SK-N-SH (cell line): ENCODE data around the gene CXCL10. TPM values are rescaled to one million over a fixed set of nuclear protein-coding genes. Genes with fewer than 3 reads are reported as not detected.

Source experiments
- CTCF ChIA-PET: fragments of 300-600, 350-600 bp; formaldehyde crosslinking; extraction: SDS; loops from one replicate; lab custom pipeline; 2021; lab: Yijun Ruan, JAX
- POLR2A ChIA-PET: fragments of 350-600 bp; sonication (Branson Sonifier 250); formaldehyde crosslinking; extraction: SDS; loops from one replicate; lab custom pipeline; 2020; ENCODE audit warnings: antibody characterized with exemption, inconsistent platforms; lab: Yijun Ruan, JAX
- DNase-seq: peaks from one replicate; pipeline ENCODE4 v3.0.0; 2012
- H2AFZ ChIP-seq: fragments of 200-600 bp; sonication (generic); 2 replicates; pipeline ENCODE4 v1.8.1; 2016; ENCODE audit warnings: antibody characterized with exemption, mild to moderate bottlenecking, low read depth
- H3F3A ChIP-seq: fragments of 200-600 bp; sonication (generic); replicated peaks from 2 replicates; pipeline ENCODE3; 2016; ENCODE audit warnings: antibody characterized with exemption, mild to moderate bottlenecking; ENCODE audit not compliant: insufficient read depth
- H3K27ac ChIP-seq, 2 experiments: fragments of 200-500 bp in 1 of 2; fragments of 200-600 bp in 1 of 2; sonication (Bioruptor generic) in 1 of 2; sonication (generic), shearing (Covaris generic) in 1 of 2; 2 replicates each; pipeline versions ENCODE4 v1.5.1 to v1.6.1; 2014 to 2016; ENCODE audit warnings: low read depth in 2 of 2, inconsistent platforms in 1 of 2, low read length in 1 of 2, mild to moderate bottlenecking in 1 of 2, mixed read lengths in 1 of 2
- H3K27me3 ChIP-seq: fragments of 200-600 bp; sonication (generic), shearing (Covaris generic); 2 replicates; pipeline ENCODE4 v1.6.1; 2016; ENCODE audit warnings: mixed run types; ENCODE audit not compliant: insufficient read depth
- H3K36me3 ChIP-seq, 2 experiments: fragments of 200-500 bp in 1 of 2; fragments of 200-600 bp in 1 of 2; sonication (Bioruptor generic) in 1 of 2; sonication (generic) in 1 of 2; replicated peaks in 1 of 2; 2 replicates each; pipeline versions ENCODE3 to v1.5.1; 2014 to 2016; ENCODE audit warnings: low read length in 1 of 2, mild to moderate bottlenecking in 1 of 2; ENCODE audit not compliant: insufficient read depth in 2 of 2, control insufficient read depth in 1 of 2
- H3K4me1 ChIP-seq, 2 experiments: fragments of 200-500 bp in 1 of 2; fragments of 200-600 bp in 1 of 2; sonication (Bioruptor generic) in 1 of 2; sonication (generic), shearing (Covaris generic) in 1 of 2; 2 replicates each; pipeline versions ENCODE4 v1.5.1 to v1.6.1; 2014 to 2016; ENCODE audit warnings: low read depth in 1 of 2, low read length in 1 of 2, mixed run types in 1 of 2; ENCODE audit not compliant: insufficient read depth in 2 of 2, control insufficient read depth in 1 of 2
- H3K4me2 ChIP-seq: fragments of 200-600 bp; sonication (generic), shearing (Covaris generic); 2 replicates; pipeline ENCODE4 v1.6.1; 2017; ENCODE audit warnings: mixed run types
- H3K4me3 ChIP-seq, 2 experiments: fragments of 200-500 bp in 1 of 2; fragments of 200-600 bp in 1 of 2; sonication (Bioruptor generic) in 1 of 2; sonication (generic), shearing (Covaris generic) in 1 of 2; 2 replicates each; pipeline versions ENCODE4 v1.5.1 to v1.8.1; 2014 to 2016; ENCODE audit warnings: low read depth in 2 of 2, inconsistent platforms in 1 of 2, low read length in 1 of 2, mild to moderate bottlenecking in 1 of 2, mixed read lengths in 1 of 2, moderate library complexity in 1 of 2
- H3K79me2 ChIP-seq: fragments of 200-600 bp; sonication (generic); 2 replicates; pipeline ENCODE4 v1.8.1; 2017; ENCODE audit warnings: mild to moderate bottlenecking; ENCODE audit not compliant: insufficient read depth
- H3K9ac ChIP-seq: fragments of 200-600 bp; sonication (generic); 2 replicates; pipeline ENCODE4 v1.6.1; 2017; ENCODE audit warnings: mixed run types
- H3K9me2 ChIP-seq: fragments of 200-600 bp; sonication (generic); 2 replicates; pipeline ENCODE4 v1.6.1; 2017; ENCODE audit warnings: mixed run types
- H3K9me3 ChIP-seq: fragments of 200-600 bp; sonication (generic); 2 replicates; pipeline ENCODE4 v1.6.1; 2017; ENCODE audit warnings: mixed run types, mild to moderate bottlenecking, moderate library complexity
- H4K20me1 ChIP-seq: fragments of 200-600 bp; sonication (generic); 2 replicates; pipeline ENCODE4 v1.6.1; 2017; ENCODE audit warnings: mild to moderate bottlenecking, mixed run types; ENCODE audit not compliant: insufficient read depth
- EP300 ChIP-seq, 2 experiments: IDR thresholded peaks; 2 replicates each; pipeline versions ENCODE4 v1.4.0 to v1.6.1; 2012; ENCODE audit warnings: borderline replicate concordance in 1 of 2, low read depth in 1 of 2, low read length in 1 of 2
- FOXJ3 ChIP-seq: sonication (generic); formaldehyde crosslinking; IDR thresholded peaks from 2 replicates; pipeline ENCODE4 v1.5.1; 2020; ENCODE audit warnings: mild to moderate bottlenecking, missing genetic modification reagents
- FOXM1 ChIP-seq: IDR thresholded peaks from 2 replicates; pipeline ENCODE4 v1.4.0; 2012; ENCODE audit warnings: low read depth, mild to moderate bottlenecking
- GABPA ChIP-seq: IDR thresholded peaks from 2 replicates; pipeline ENCODE4 v1.4.0; 2012; ENCODE audit warnings: low read depth, mild to moderate bottlenecking
- NRF1 ChIP-seq: IDR thresholded peaks from 2 replicates; pipeline ENCODE4 v1.6.1; 2012; ENCODE audit warnings: low read depth, mild to moderate bottlenecking, low read length
- RAD21 ChIP-seq: IDR thresholded peaks from 2 replicates; pipeline ENCODE4 v1.6.1; 2012; ENCODE audit warnings: mild to moderate bottlenecking, low read length
- RCOR1 ChIP-seq: fragments of 150-350 bp; IDR thresholded peaks from 2 replicates; pipeline ENCODE4 v1.6.1; 2017; ENCODE audit warnings: antibody characterized with exemption, low read length
- RXRA ChIP-seq: IDR thresholded peaks from 2 replicates; pipeline ENCODE4 v1.4.0; 2012; ENCODE audit warnings: low read depth, mild to moderate bottlenecking, borderline replicate concordance
- SIN3A ChIP-seq: IDR thresholded peaks from 2 replicates; pipeline ENCODE4 v1.6.1; 2012; ENCODE audit warnings: low read depth, mild to moderate bottlenecking, low read length, moderate library complexity, borderline replicate concordance
- SMC3 ChIP-seq: IDR thresholded peaks from 2 replicates; pipeline ENCODE4 v1.6.1; 2012; ENCODE audit warnings: low read depth, low read length, improper control_type of control experiment
- TAF1 ChIP-seq: IDR thresholded peaks from 2 replicates; pipeline ENCODE4 v1.6.1; 2012; ENCODE audit warnings: low read depth, mild to moderate bottlenecking, low read length, moderate library complexity, borderline replicate concordance
- TCF12 ChIP-seq: IDR thresholded peaks from 2 replicates; pipeline ENCODE4 v1.4.0; 2012
- TEAD4 ChIP-seq: IDR thresholded peaks from 2 replicates; pipeline ENCODE4 v1.4.0; 2012; ENCODE audit warnings: mild to moderate bottlenecking, borderline replicate concordance; ENCODE audit not compliant: insufficient read depth
- YY1 ChIP-seq: IDR thresholded peaks from 2 replicates; pipeline ENCODE4 v1.4.0; 2012; ENCODE audit warnings: low read depth, mild to moderate bottlenecking
- WGBS: methylation state at CpG from one replicate; pipeline ENCODE4 v1.1.6; 2017; ENCODE audit warnings: low lambda C conversion rate; 5-methylcytosine and 5-hydroxymethylcytosine counted together
- polyA plus RNA-seq, 3 experiments: library from polyadenylated mRNA; depleted of rRNA; stranded (reverse); fragments of >200 nt; gene quantifications; 2 replicates each; pipeline ENCODE4 v1.2.3, GENCODE V29; 2012
- TF ChIP-seq, protein P1 (sequence below): fragments of 150-350 bp; IDR thresholded peaks from 2 replicates; pipeline ENCODE4 v1.6.1; 2017; ENCODE audit warnings: antibody characterized with exemption, low read length, low read depth, borderline replicate concordance
- TF ChIP-seq, protein P2 (sequence below): IDR thresholded peaks from 2 replicates; pipeline ENCODE4 v1.6.1; 2012; ENCODE audit warnings: mild to moderate bottlenecking, low read depth, low read length, moderate library complexity
- TF ChIP-seq, protein P3 (sequence below): fragments of 200-600 bp; sonication (generic); IDR thresholded peaks from 2 replicates; pipeline ENCODE4 v1.6.1; 2017; ENCODE audit warnings: antibody characterized with exemption, mild to moderate bottlenecking, moderate library complexity
- TF ChIP-seq, protein P4 (sequence below): IDR thresholded peaks from 2 replicates; pipeline ENCODE4; 2012

The CXCL10 gene
- polyA plus RNA-seq, 1 of the 3 experiments (the other 2 are of a cell fraction) = not detected

DNA sequence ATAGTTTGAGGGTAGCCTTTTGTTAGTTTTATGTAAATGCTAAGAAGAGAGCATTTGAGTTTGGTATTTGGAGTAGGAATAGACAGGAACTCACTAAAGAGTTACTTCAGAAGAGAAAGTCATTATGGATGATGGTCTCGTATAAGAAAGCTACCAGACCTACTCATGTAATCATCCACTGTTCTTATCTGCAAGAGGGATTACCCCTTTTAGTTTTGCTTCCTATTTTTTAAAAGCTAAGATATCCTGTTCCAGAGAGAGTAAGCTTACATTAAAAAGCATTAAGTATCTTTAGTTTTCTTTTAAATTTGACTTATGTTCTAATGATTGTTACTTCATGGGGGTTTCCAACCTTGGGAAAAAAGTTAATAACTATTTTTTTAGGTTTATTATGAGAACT lies 38.7 kb upstream of the CXCL10 start:
- WGBS = 89% methylated on average over 1 of the region's 1 CpG
- POLR2A ChIA-PET = no interaction called here

More for the DNA sequence above, 38.7 kb upstream of the CXCL10 start:
- Histone ChIP-seq H3K4me3 (no peak overlapping the region), H3K9ac (no peak overlapping the region), H3K9me2 (no peaks in the 10 kb centered on the region), H3K4me2 (no peak overlapping the region), H3K79me2 (no peaks in the 10 kb centered on the region), H4K20me1 (no peaks in the 10 kb centered on the region), H2AFZ (no peak overlapping the region), H3K4me1 (no peaks in the 10 kb centered on the region), H3K9me3 (no peaks in the 10 kb centered on the region), H3K36me3 (no peaks in the 10 kb centered on the region), H3K27ac (no peak overlapping the region), H3F3A (no peaks in the 10 kb centered on the region), H3K27me3 (no peaks in the 10 kb centered on the region)
- CTCF ChIA-PET = interaction anchor here (1.0 to 2.0 kb wide), 3 partner anchors 19 to 166 kb away, joined by 3 to 12 read pairs (median 3); no protein-coding TSS in a partner anchor
- DNase-seq = no peak
- TF ChIP-seq YY1 (no peak), RXRA (no peak), RCOR1 (no peak), SMC3 (no peak), FOXM1 (no peak), TCF12 (no peak), RAD21 (no peak), FOXJ3 (CRISPR knock-in tag) (no peak), TAF1 (no peak), TEAD4 (no peak), NRF1 (no peak), EP300 (IDR thresholded peaks at IDR 0.05; ENCODE audit: borderline replicate concordance in 1 of 2, low read depth in 1 of 2, low read length in 1 of 2) (no peak), GABPA (no peak), SIN3A (no peak)
- TF ChIP-seq, protein P1, sequence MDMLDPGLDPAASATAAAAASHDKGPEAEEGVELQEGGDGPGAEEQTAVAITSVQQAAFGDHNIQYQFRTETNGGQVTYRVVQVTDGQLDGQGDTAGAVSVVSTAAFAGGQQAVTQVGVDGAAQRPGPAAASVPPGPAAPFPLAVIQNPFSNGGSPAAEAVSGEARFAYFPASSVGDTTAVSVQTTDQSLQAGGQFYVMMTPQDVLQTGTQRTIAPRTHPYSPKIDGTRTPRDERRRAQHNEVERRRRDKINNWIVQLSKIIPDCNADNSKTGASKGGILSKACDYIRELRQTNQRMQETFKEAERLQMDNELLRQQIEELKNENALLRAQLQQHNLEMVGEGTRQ = no peak
- TF ChIP-seq, protein P2, sequence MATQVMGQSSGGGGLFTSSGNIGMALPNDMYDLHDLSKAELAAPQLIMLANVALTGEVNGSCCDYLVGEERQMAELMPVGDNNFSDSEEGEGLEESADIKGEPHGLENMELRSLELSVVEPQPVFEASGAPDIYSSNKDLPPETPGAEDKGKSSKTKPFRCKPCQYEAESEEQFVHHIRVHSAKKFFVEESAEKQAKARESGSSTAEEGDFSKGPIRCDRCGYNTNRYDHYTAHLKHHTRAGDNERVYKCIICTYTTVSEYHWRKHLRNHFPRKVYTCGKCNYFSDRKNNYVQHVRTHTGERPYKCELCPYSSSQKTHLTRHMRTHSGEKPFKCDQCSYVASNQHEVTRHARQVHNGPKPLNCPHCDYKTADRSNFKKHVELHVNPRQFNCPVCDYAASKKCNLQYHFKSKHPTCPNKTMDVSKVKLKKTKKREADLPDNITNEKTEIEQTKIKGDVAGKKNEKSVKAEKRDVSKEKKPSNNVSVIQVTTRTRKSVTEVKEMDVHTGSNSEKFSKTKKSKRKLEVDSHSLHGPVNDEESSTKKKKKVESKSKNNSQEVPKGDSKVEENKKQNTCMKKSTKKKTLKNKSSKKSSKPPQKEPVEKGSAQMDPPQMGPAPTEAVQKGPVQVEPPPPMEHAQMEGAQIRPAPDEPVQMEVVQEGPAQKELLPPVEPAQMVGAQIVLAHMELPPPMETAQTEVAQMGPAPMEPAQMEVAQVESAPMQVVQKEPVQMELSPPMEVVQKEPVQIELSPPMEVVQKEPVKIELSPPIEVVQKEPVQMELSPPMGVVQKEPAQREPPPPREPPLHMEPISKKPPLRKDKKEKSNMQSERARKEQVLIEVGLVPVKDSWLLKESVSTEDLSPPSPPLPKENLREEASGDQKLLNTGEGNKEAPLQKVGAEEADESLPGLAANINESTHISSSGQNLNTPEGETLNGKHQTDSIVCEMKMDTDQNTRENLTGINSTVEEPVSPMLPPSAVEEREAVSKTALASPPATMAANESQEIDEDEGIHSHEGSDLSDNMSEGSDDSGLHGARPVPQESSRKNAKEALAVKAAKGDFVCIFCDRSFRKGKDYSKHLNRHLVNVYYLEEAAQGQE = no peak
- TF ChIP-seq, protein P3, sequence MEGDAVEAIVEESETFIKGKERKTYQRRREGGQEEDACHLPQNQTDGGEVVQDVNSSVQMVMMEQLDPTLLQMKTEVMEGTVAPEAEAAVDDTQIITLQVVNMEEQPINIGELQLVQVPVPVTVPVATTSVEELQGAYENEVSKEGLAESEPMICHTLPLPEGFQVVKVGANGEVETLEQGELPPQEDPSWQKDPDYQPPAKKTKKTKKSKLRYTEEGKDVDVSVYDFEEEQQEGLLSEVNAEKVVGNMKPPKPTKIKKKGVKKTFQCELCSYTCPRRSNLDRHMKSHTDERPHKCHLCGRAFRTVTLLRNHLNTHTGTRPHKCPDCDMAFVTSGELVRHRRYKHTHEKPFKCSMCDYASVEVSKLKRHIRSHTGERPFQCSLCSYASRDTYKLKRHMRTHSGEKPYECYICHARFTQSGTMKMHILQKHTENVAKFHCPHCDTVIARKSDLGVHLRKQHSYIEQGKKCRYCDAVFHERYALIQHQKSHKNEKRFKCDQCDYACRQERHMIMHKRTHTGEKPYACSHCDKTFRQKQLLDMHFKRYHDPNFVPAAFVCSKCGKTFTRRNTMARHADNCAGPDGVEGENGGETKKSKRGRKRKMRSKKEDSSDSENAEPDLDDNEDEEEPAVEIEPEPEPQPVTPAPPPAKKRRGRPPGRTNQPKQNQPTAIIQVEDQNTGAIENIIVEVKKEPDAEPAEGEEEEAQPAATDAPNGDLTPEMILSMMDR = no peak
- TF ChIP-seq, protein P4, sequence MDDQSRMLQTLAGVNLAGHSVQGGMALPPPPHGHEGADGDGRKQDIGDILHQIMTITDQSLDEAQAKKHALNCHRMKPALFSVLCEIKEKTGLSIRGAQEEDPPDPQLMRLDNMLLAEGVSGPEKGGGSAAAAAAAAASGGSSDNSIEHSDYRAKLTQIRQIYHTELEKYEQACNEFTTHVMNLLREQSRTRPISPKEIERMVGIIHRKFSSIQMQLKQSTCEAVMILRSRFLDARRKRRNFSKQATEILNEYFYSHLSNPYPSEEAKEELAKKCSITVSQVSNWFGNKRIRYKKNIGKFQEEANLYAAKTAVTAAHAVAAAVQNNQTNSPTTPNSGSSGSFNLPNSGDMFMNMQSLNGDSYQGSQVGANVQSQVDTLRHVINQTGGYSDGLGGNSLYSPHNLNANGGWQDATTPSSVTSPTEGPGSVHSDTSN = no peak
